Measurements from ENCODE around the gene TNNC1. TPM values are rescaled to one million over a fixed set of nuclear protein-coding genes. Genes with fewer than 3 reads are reported as not detected.
A peak's percentile ranks its signal among the peaks of the same experiment; 100 is the strongest.

Gene TNNC1
- total RNA-seq, 4 donors from 2014 or later: 1.2 to 7.1 (median 4.0) TPM; not detected in 1

- Histone ChIP-seq H3K4me3 (no peak overlapping the region), H3K36me3 (peaks cover 0 to 9% (median 0%) of the 10 kb centered on the region in 4 donors), H3K9me3 (no peaks in the 10 kb centered on the region), H3K27ac (replicated peaks in 1 of 4) (no peak overlapping the region), H3K4me1 (peaks cover 15 to 40% (median 20%) of the 10 kb centered on the region in 4 donors), H3K27me3 (no peaks in the 10 kb centered on the region)
- intact Hi-C loops (cut with DNase I): no loop called here
- DNase-seq (ENCODE audit: extremely low spot score): no peak
- TF ChIP-seq POLR2A (IDR thresholded peaks at IDR 0.05; ENCODE audit: low read depth): no peak
- TF ChIP-seq, protein P1, sequence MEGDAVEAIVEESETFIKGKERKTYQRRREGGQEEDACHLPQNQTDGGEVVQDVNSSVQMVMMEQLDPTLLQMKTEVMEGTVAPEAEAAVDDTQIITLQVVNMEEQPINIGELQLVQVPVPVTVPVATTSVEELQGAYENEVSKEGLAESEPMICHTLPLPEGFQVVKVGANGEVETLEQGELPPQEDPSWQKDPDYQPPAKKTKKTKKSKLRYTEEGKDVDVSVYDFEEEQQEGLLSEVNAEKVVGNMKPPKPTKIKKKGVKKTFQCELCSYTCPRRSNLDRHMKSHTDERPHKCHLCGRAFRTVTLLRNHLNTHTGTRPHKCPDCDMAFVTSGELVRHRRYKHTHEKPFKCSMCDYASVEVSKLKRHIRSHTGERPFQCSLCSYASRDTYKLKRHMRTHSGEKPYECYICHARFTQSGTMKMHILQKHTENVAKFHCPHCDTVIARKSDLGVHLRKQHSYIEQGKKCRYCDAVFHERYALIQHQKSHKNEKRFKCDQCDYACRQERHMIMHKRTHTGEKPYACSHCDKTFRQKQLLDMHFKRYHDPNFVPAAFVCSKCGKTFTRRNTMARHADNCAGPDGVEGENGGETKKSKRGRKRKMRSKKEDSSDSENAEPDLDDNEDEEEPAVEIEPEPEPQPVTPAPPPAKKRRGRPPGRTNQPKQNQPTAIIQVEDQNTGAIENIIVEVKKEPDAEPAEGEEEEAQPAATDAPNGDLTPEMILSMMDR (IDR thresholded peaks at IDR 0.05): no peak
- TF ChIP-seq POLR2AphosphoS5 (IDR thresholded peaks at IDR 0.05): peak in 1 of 2 donors; percentile 42
- no peak for TF ChIP-seq EP300 (IDR thresholded peaks at IDR 0.05)
- 90% methylated on average over 31 of the region's 32 CpGs for WGBS
Observed at GRCh38 chr3:52435246-52436101, 18.4 kb downstream of the TNNC1 start.

DNA sequence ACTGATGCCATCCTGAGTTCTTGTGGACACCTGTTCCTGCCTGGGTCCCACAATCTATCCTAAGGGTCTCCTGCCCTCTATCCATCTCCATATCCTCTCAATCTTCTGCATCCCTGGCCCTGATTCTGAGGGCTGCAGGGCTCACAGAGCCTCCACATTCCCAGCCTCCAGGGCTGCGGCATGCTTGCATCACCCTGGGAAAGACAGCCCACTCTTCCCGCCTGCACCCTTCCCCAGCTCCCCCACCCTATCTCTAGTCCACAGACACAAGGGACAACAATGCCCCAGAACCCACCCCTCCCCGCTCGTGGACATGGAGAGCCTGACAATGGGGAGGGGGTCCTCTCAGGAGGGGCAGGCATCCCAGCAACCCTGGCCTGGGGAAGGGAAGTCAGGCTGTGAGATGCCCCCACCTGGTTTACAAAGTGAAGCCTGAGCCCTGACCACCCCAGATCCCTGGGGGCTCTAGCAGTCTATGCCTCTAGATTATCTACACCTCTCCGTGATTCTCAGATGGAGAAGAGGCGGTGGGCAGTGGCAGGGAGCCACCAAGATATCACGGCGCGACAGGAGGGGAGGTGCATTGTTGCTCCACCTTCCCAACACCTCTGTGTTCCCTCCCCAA lies 19.2 kb downstream of the TNNC1 start:
- DNase-seq (ENCODE audit: extremely low spot score): no peak
- Histone ChIP-seq H3K36me3 (peaks cover 0 to under 1% (median 0%) of the 10 kb centered on the region in 4 donors), H3K27me3 (no peaks in the 10 kb centered on the region), H3K27ac (replicated peaks in 1 of 4) (peak overlapping the region in 1 of 4 donors; percentile 7), H3K4me1 (peaks cover 15 to 46% (median 24%) of the 10 kb centered on the region in 4 donors), H3K9me3 (no peaks in the 10 kb centered on the region), H3K4me3 (no peak overlapping the region)
- TF ChIP-seq, protein P1 (IDR thresholded peaks at IDR 0.05): no peak
- no peak for TF ChIP-seq EP300 (IDR thresholded peaks at IDR 0.05)
- intact Hi-C loops (cut with DNase I): no loop called here
- WGBS: 87% methylated on average over 9 of the region's 9 CpGs

- 95% methylated on average over 6 of the region's 6 CpGs for WGBS
- Histone ChIP-seq H3K27me3 (no peaks in the 10 kb centered on the region), H3K27ac (replicated peaks in 1 of 4) (peak overlapping the region in 1 of 4 donors; percentile 40), H3K9me3 (no peaks in the 10 kb centered on the region), H3K4me3 (no peak overlapping the region), H3K4me1 (peaks cover 18 to 50% (median 26%) of the 10 kb centered on the region in 4 donors), H3K36me3 (no peaks in the 10 kb centered on the region)
- TF ChIP-seq EP300 (IDR thresholded peaks at IDR 0.05) (no peak), POLR2A (IDR thresholded peaks at IDR 0.05; ENCODE audit: low read depth) (no peak), POLR2AphosphoS5 (IDR thresholded peaks at IDR 0.05) (no peak)
- TF ChIP-seq, protein P1 (IDR thresholded peaks at IDR 0.05): no peak
- intact Hi-C loops (cut with DNase I): no loop called here
- DNase-seq (ENCODE audit: extremely low spot score): no peak
Observed at GRCh38 chr3:52433996-52434479, 19.8 kb downstream of the TNNC1 start.

DNA sequence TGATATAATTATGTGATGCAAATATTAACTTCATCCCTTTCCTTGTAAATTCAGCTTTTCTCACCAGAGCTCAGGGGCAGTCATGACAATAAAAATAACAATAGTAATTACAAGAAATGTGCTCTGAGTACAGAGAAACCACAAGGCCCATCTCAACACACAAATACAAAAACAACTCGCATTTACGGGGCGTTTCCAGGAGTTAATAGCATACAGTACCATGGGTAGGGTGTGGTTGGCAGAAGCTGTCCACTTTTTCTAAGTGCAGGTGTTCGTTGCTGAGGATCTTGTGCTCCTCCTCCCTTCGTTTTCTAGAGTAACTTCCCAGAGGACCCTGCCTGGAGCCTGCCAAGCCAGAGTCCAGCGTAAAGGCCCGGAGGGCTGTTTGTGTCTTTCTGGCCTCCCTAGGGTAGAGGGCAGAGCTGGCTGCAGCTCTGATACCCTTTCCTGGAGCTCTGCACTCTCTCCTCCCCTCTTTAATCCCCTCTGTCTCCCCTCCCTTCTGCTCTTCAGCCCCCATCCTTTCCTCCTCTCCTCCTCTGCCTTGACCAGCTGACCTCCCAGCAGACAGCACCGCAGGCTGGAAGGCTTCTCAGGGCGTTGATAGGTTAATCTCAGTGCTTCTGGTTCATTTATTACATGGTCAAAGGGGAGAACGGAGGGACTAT lies 20.4 kb downstream of the TNNC1 start:
- Histone ChIP-seq H3K9me3 (no peaks in the 10 kb centered on the region), H3K4me1 (peaks cover 23 to 56% (median 31%) of the 10 kb centered on the region in 4 donors), H3K27me3 (no peaks in the 10 kb centered on the region), H3K4me3 (no peak overlapping the region), H3K27ac (replicated peaks in 1 of 4) (peak overlapping the region in 1 of 4 donors; percentile 40), H3K36me3 (no peaks in the 10 kb centered on the region)
- intact Hi-C loops (cut with DNase I): no loop called here
- DNase-seq (ENCODE audit: extremely low spot score): no peak
- TF ChIP-seq POLR2A (IDR thresholded peaks at IDR 0.05; ENCODE audit: low read depth) (no peak), EP300 (IDR thresholded peaks at IDR 0.05) (no peak), POLR2AphosphoS5 (IDR thresholded peaks at IDR 0.05) (no peak)
- TF ChIP-seq, protein P1 (IDR thresholded peaks at IDR 0.05): no peak
- WGBS: 66% methylated on average over 10 of the region's 10 CpGs
